PC-3 (cell line): ENCODE data around the gene RNU1-2. TPM values are rescaled to one million over a fixed set of nuclear protein-coding genes. Genes with fewer than 3 reads are reported as not detected.
"Not testable (repeated sequence)": the region's sequence is repeated elsewhere in the genome, so short reads cannot be mapped to it uniquely, and the experiment has no call there.

Source experiments
- ATAC-seq: fragments of 200-7000 bp; cut with Tn5 transposase; 2 replicates; pipeline ENCODE4 v1.9.1; 2020; ENCODE audit warnings: mild to moderate bottlenecking, moderate library complexity
- BruUV-seq: library from RNA; stranded (reverse); fragments of 400-500 nt; replicated peaks from 2 replicates; lab custom pipeline; 2021; lab: Mats Ljungman, UMichigan
- CTCF ChIA-PET: fragments of 300-600 bp; sonication (Branson Sonifier 250); formaldehyde crosslinking; loops from one replicate; lab custom pipeline; 2022; ENCODE audit warnings: antibody characterized with exemption; lab: Charles Lee
- POLR2A ChIA-PET: fragments of 300-600 bp; sonication (Branson Sonifier 250); formaldehyde crosslinking; loops from one replicate; lab custom pipeline; 2022; ENCODE audit warnings: antibody characterized with exemption; ENCODE audit not compliant: unreplicated experiment; lab: Charles Lee
- DNase-seq: peaks from one replicate; pipeline ENCODE4 v3.0.0-alpha.2; 2015
- H2AFZ ChIP-seq: fragments of 300-600 bp; sonication (generic); 2 replicates; pipeline ENCODE4 v1.6.0; 2016; ENCODE audit warnings: antibody characterized with exemption, low read length
- H3F3A ChIP-seq: fragments of 300-600 bp; sonication (generic); one replicate; pipeline ENCODE4 v1.6.0; 2017; ENCODE audit warnings: antibody characterized with exemption, low read length, control low read depth, mild to moderate bottlenecking; ENCODE audit not compliant: unreplicated experiment
- H3K27ac ChIP-seq: fragments of 300-600 bp; sonication (generic); 2 replicates; pipeline ENCODE4 v1.5.1; 2016; ENCODE audit warnings: mild to moderate bottlenecking, low read length
- H3K27me3 ChIP-seq: fragments of 300-600 bp; sonication (generic); 2 replicates; pipeline ENCODE4 v1.6.1; 2016; ENCODE audit warnings: low read length, mixed read lengths
- H3K36me3 ChIP-seq: fragments of 300-600 bp; sonication (generic); 2 replicates; pipeline ENCODE4 v1.6.1; 2016; ENCODE audit warnings: low read depth, mixed run types, low read length, mixed read lengths
- H3K4me1 ChIP-seq: fragments of 300-600 bp; sonication (generic); 2 replicates; pipeline ENCODE4 v1.5.1; 2016; ENCODE audit warnings: low read length; ENCODE audit not compliant: insufficient read depth
- H3K4me2 ChIP-seq: fragments of 300-600 bp; sonication (generic); 2 replicates; pipeline ENCODE4 v1.6.0; 2016; ENCODE audit warnings: low read length
- H3K4me3 ChIP-seq: fragments of 300-600 bp; sonication (generic); 2 replicates; pipeline ENCODE4 v1.5.1; 2016; ENCODE audit warnings: mild to moderate bottlenecking, low read length, mixed read lengths
- H3K79me2 ChIP-seq: fragments of 300-600 bp; sonication (generic); 2 replicates; pipeline ENCODE4 v1.6.1; 2017; ENCODE audit warnings: low read length, mixed read lengths
- H3K9ac ChIP-seq: fragments of 300-600 bp; sonication (generic); 2 replicates; pipeline ENCODE4 v1.6.0; 2016; ENCODE audit warnings: mild to moderate bottlenecking, low read length
- H3K9me2 ChIP-seq: fragments of 300-600 bp; sonication (generic); replicated peaks from 2 replicates; pipeline ENCODE4 v1.6.1; 2016; ENCODE audit warnings: mixed run types, low read length, mixed read lengths
- H3K9me3 ChIP-seq: fragments of 300-600 bp; sonication (generic); 2 replicates; pipeline ENCODE4 v1.6.1; 2016; ENCODE audit warnings: low read length, mixed read lengths
- H4K20me1 ChIP-seq: fragments of 300-600 bp; sonication (generic); 2 replicates; pipeline ENCODE4 v1.6.1; 2016; ENCODE audit warnings: low read length, mixed read lengths
- EZH2 ChIP-seq: fragments of 300-600 bp; sonication (generic); IDR thresholded peaks from one replicate; pipeline ENCODE4 v1.6.1; 2017; ENCODE audit warnings: antibody characterized with exemption, mild to moderate bottlenecking, low read length; ENCODE audit not compliant: unreplicated experiment
- EZH2phosphoT487 ChIP-seq: fragments of 300-600 bp; sonication (generic); IDR thresholded peaks from 2 replicates; pipeline ENCODE4 v1.6.1; 2018; ENCODE audit warnings: mild to moderate bottlenecking, antibody characterized with exemption, low read length, borderline replicate concordance
- intact Hi-C: fragments of 100-400 bp; cut with micrococcal nuclease; formaldehyde crosslinking; loops from 2 replicates; pipeline ENCODE4 v1.9.0; 2023
- microRNA-seq: library from miRNA; unstranded; fragments of <30 nt; microRNA quantifications from one replicate; pipeline ENCODE4 v1.1.0, GENCODE V29; 2020; ENCODE audit not compliant: unreplicated experiment
- total RNA-seq: library from RNA; depleted of rRNA; stranded (reverse); fragments of >200 nt; gene quantifications from 2 replicates; pipeline ENCODE4 v1.2.3, GENCODE V29; 2014; rRNA removed
- TF ChIP-seq, protein P1 (sequence below): fragments of 300-600 bp; sonication (generic); conservative IDR thresholded peaks from 2 replicates; pipeline ENCODE4 v1.5.1; 2017; ENCODE audit warnings: antibody characterized with exemption, low read depth, mild to moderate bottlenecking, low read length

RNU1-2 gene
- total RNA-seq, 1 experiment from 2014 or later, result under 0.01 TPM

DNA sequence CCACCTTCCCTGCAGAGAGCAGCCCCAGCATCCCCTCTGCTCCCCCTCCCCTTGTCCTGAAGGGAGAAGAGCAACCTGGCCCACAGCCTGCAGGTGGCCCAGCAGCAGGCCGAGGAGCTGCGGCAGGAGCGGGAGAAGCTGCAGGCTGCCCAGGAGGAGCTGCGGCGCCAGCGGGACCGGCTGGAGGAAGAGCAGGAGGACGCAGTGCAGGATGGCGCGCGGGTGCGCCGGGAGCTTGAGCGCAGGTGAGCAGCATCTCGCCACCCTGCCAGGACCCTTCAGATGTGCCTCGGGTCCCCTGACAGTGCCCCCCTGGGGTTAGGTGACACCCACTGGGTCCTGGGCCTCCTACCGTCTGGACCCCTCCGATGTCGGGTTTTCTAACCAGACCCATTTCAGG lies 48.3 kb downstream of the RNU1-2 start:
- ChIA-PET CTCF (no interaction called here), POLR2A (no interaction called here)
- ATAC-seq, result no peak
- Histone ChIP-seq H3K4me3 (no peak overlapping the region), H4K20me1 (no peaks in the 10 kb centered on the region), H2AFZ (no peak overlapping the region), H3K9ac (no peak overlapping the region), H3F3A (no peaks in the 10 kb centered on the region), H3K4me2 (no peak overlapping the region), H3K27ac (no peak overlapping the region), H3K9me3 (no peaks in the 10 kb centered on the region), H3K9me2 (no peaks in the 10 kb centered on the region), H3K27me3 (no peaks in the 10 kb centered on the region), H3K79me2 (no peaks in the 10 kb centered on the region), H3K36me3 (no peaks in the 10 kb centered on the region), H3K4me1 (peaks cover 11% of the 10 kb centered on the region)
- no peak for TF ChIP-seq EZH2phosphoT487
- TF ChIP-seq EZH2, result no peak
- TF ChIP-seq, protein P1, sequence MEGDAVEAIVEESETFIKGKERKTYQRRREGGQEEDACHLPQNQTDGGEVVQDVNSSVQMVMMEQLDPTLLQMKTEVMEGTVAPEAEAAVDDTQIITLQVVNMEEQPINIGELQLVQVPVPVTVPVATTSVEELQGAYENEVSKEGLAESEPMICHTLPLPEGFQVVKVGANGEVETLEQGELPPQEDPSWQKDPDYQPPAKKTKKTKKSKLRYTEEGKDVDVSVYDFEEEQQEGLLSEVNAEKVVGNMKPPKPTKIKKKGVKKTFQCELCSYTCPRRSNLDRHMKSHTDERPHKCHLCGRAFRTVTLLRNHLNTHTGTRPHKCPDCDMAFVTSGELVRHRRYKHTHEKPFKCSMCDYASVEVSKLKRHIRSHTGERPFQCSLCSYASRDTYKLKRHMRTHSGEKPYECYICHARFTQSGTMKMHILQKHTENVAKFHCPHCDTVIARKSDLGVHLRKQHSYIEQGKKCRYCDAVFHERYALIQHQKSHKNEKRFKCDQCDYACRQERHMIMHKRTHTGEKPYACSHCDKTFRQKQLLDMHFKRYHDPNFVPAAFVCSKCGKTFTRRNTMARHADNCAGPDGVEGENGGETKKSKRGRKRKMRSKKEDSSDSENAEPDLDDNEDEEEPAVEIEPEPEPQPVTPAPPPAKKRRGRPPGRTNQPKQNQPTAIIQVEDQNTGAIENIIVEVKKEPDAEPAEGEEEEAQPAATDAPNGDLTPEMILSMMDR, result no peak
- no peak for DNase-seq
- no TSS peak for BruUV-seq
- intact Hi-C loops, result no loop called here

DNA sequence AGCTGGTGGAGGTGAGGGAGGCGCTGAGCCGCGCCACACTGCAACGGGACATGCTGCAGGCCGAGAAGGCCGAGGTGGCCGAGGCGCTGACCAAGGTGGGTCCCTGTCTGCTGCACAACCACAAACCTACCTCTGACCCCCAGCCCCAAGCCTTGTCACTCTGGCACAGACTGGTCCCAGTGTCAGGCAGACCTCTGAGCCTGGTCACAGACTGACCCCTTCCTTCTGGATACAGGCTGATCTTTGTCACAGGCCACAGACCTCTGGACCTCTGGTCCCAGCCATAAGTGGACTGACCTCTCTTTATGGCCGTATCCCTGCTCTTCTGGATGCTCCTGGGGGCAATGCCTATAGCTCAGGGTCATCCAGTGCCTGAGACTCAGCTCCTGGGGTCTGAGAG lies 49.7 kb downstream of the RNU1-2 start:
- H3K27ac ChIP-seq, H2AFZ ChIP-seq, H4K20me1 ChIP-seq, DNase-seq, H3K4me2 ChIP-seq, H3K36me3 ChIP-seq, H3K9me2 ChIP-seq, POLR2A ChIA-PET, H3F3A ChIP-seq, BruUV-seq, CTCF ChIA-PET, intact Hi-C loops, H3K27me3 ChIP-seq, ATAC-seq, H3K9me3 ChIP-seq, H3K79me2 ChIP-seq, H3K9ac ChIP-seq, H3K4me3 ChIP-seq: not testable (repeated sequence)
- H3K4me1 ChIP-seq, result peaks cover 17% of the 10 kb centered on the region

Small RNAs within 50 kb of the gene (microRNA-seq; reads per million reads assigned to microRNA genes)
- not detected for gene MIR3675

Other genes with a start within 250 kb of the RNU1-2 start
- under 0.01 TPM in 2 replicates for gene RNU1-3, start 229.0 kb upstream of the RNU1-2 start, total RNA-seq
- gene RNU1-4, start 155.5 kb upstream of the RNU1-2 start, total RNA-seq, result under 0.01 TPM in 2 replicates
- gene CROCC, start 26.0 kb downstream of the RNU1-2 start, total RNA-seq, result 24.6 and 51.6 TPM in 2 replicates
- 1.8 and 3.1 TPM in 2 replicates for gene MFAP2, start 84.6 kb downstream of the RNU1-2 start, total RNA-seq
- 48.4 and 51.9 TPM in 2 replicates for gene ATP13A2, start 115.9 kb downstream of the RNU1-2 start, total RNA-seq
- 283 and 336 TPM in 2 replicates for gene SDHB, start 158.1 kb downstream of the RNU1-2 start, total RNA-seq
- 2.4 and 3.2 TPM in 2 replicates for gene PADI2, start 223.5 kb downstream of the RNU1-2 start, total RNA-seq